ENCODE data around the gene PVALB.
A peak's percentile ranks its signal among the peaks of the same experiment; 100 is the strongest.

The PVALB gene

DNA sequence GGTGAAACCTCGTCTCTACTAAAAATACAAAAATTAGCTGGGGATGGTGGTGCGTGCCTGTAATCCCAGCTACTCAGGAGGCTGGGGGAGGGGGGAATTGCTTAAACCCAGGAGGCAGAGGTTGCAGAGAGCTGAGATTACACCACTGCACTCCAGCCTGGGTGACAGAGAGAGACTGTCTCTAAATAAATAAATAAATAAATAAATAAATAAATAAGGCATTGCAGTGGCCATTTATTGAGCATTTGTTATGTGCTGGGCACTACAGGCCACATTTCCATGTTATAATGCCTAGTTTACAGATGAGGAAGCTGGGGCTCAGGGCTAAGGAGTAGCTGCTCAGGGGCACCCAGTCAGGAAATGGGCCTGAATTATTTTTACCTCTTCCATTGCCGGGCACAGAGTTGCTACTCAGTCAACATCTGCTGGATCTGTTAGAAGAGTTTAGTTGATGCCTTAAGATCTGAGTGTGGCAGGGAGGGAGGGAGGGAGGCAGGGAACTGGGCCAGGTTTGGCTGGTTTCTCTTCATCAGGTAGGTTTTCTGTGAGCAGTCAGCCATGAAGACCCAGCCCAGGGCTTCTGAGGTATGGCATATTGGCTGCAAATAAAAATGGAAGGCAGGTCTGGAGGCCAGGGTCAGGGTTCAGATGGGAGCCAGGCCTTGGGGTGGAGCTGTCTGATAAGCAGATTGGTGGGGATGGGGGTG is 5.6 kb downstream of the PVALB start:
- DNase-seq, result no peak

DNA sequence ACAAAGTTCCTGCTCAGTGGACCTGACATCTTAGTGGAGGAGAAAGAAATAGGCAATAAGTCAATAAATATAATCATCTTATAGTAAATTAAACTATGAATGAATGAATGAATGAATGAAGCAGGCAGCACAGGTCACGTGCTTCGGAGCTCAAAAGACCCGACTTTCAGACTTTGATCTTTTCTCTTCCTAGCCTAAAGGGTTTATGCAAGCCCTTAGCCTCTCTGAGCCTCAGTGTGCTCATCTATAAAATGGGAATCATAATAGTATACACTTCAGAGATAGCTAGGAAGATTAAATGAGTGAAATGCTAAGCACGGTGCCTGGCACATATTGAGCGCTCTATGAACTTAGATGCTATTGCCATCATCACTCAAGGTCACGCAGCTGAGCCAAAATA is 7.5 kb downstream of the PVALB start:
- no peak for DNase-seq

DNA sequence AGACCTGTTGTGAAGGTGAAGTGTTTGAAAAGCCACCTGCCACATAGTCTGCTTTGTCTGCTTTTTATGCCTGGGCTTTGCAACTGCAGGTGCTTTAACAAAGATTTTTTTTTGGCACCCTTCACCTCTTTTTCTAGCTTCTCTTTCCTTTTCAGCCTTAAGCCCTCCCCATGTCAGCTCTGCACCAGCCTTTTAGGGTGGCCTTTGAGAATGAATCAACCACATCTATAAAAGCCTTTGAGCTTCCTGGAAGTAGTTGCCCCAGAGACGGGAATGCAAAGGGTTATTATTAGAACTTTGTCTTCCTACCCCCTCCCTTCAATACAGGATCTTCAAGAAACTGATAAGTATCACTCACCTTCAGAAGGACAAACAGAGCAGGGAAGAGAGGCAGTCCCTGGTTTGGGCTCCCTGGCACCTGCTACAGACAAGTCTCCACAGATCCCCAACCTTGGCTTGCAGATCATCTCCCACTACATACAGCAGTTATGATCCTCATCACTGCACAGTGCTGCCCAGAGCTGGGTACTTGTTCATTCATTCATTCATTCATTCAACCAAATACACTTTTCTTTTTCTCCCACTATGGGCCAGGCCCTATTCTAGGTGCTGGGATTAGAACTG is 8.0 kb downstream of the PVALB start:
- no peak for DNase-seq

- no peak for DNase-seq
These were observed 9.2 kb downstream of the PVALB start for GRCh38 chr22:36807627-36808026.

GRCh38 chr22:36806835-36807234 is 10.0 kb downstream of the PVALB start:
- no peak for DNase-seq

GRCh38 chr22:36803358-36803757 is 13.5 kb downstream of the PVALB start:
- no peak for DNase-seq

DNA sequence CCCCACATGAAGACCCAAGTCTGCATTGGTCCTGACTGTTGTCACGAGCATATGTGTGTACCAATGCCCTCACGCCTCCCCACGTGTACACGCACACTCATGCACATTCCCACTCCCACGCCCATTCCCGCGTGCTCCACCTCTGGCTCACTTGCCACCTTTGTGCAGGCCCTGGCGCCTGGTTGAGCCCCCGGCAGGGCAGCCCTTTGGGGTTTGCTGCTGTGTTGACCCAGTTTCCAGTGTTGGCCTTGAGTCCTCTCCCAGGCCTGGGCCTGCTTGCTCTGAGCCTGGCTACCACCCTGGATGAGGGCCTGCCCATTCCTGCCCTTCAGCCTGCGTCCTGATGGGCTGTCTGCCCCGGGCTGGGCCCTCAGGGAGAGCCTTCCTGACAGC is 18.2 kb downstream of the PVALB start:
- no peak for DNase-seq

DNA sequence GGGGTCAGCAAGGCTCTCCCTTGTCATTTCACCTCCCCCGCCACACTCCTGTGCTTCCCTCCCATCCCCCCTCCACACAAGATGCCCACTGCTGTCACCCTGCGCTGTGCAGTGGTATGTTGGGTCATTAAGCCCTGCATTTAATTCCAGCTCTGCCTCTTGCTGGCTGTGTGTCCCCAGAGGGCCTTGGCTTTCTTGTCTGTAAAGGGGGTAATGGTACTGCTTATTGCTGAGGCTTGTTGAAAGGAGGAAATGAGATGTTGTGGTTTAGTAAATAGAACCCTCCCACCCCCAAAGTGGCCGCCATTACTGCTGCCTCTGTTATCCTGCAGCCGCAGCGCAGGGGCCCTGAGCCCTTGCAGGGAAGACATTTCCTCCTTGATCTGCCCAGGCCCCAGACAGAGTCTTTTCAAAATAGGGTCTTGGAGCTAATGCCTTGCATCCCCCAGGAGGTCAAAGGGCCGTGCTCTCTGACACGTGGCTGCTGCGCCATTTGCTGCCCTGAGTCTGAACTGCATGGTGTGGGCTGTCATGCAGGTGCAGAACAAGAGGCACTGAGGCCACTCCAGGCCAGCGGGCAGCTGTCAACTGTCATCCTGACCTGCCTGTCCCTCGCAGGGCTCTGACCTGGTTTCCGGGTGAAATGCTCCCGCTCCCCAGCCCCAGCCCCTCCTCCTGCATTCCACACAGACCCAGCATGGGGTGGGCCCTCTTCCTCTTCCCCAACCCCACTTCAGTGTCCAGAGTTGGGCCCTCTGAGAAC is 18.7 kb downstream of the PVALB start:
- DNase-seq, result no peak

- DNase-seq, result no peak
These were observed 19.5 kb downstream of the PVALB start for GRCh38 chr22:36797374-36797773.

- no peak for DNase-seq
These were observed 20.2 kb downstream of the PVALB start for GRCh38 chr22:36796552-36797175.

GRCh38 chr22:36795633-36796032 is 21.2 kb downstream of the PVALB start:
- DNase-seq, result no peak

DNA sequence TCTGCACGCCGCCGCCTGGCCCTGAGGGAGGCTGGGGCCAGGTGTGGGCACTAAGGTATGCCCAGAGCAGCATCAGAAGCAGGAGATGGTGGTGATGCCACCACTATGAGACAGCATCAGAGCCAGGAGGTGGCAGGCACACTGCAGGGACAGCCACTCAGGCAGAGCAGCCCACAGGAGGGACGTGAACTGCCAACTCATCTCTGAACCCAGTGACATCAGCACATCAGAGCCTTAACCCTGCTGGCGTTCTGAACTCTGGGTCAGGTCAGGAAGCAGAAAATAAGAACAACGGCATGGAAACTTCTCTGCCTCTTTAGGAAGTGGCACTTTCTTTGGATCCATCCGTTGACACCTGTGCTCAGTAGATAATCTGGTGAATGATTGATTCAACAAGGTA is 26.2 kb downstream of the PVALB start:
- DNase-seq, result no peak

- no peak for DNase-seq
These were observed 29.4 kb downstream of the PVALB start for GRCh38 chr22:36787204-36787988.

DNA sequence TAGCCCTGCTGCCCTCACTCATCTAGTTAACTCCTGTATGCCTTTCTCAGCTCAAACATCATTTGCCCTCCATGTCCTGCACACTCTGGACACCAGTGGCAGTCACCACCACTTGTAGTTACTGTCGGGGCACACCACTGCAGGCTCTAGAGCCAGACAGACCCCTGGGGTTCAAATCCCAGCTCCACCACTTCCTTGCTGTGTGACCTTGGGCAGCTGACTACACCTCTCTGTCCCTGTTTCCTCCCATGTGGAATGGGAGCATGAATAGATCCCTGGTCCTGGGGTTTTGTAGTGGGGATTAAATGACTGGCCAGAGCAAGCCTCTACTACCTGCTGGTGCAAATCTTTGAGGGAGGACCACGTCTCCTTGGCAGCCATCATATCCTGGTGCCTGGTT is 33.1 kb downstream of the PVALB start:
- DNase-seq, result no peak

DNA sequence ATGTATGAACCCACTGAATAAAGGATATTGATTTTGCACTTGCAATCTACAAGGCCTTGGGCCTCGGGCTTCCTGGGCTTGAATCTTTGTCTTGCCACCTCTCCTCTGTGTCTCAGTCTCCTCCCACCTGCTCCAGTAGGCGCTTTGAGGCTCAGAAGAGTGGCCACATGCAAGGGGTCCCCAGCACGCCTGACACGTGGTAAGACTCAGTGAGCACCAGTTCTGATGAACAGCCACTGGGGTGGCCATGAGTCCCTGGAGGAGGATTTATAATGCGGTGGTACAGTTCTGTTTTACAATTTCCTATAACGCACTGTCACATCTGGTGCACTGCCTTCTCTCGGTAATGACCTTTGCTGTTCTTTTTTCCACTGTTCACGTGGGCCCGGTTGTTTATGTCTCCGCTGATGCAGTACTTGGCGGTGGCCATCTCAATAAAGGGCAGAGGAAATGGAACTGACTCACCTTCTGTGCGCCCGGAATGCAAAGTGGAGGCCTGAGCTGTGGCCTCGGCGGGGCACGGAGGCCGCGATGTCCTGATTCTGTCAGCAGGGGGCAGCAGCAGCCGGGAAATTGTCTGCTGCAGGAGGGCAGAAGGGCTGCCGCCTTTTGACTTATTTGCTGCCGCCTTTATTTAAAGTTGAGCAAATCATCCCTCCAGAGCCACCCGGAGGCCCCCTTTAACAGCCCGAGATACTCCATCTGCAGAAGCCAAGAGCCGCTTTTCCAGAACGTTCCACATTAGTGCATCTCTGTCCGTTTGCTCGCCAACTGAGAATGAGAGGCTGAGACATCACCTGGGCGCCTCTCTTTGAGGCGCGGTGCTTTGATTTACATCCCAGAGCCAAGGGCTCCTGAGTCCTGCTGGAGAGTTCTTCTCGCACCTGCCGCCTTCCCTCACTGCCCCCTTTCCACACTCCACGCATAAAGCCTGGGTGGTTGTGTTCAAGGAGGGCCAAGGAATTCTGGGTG is 34.9 kb downstream of the PVALB start:
- peak; percentile 85 for DNase-seq

DNA sequence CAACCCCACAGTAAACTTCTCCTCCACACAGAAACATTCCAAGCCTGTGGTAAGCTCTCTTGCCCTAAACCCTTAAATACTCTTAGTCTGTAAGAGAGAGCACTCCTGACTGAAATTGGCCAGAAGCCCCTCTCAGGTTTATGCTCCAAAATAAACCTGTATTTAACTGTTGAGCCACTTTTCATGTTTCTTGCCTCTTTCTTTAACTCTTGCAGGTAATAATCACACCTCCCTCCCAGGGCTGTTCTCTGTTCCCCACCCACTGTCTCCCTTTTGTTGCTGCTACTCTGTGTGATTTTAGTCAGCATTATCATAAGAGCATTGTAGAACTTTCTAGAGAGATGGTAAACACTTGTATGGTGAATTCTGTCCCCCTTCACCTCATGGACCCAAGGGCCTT is 38.8 kb downstream of the PVALB start:
- DNase-seq, result no peak

DNA sequence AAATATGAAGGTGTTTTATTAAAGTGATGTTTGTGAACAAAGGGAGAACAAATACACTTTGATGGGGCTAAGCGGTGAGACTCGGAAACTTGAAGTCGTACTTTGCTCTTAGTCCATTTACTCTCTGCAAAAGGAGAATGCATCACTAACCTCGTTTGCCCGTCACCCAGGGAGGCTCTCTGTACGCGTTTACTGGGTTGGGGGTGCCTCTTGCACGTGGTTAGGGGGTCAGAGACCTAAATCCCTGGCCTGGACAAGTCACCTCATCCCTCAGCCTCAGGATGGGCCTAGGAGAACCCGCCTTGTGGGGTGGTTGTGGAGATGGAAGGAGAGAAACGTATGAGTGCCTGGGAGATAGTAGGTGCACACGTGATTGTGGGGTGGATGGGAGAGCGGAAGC is 40.1 kb downstream of the PVALB start:
- DNase-seq, result no peak

DNA sequence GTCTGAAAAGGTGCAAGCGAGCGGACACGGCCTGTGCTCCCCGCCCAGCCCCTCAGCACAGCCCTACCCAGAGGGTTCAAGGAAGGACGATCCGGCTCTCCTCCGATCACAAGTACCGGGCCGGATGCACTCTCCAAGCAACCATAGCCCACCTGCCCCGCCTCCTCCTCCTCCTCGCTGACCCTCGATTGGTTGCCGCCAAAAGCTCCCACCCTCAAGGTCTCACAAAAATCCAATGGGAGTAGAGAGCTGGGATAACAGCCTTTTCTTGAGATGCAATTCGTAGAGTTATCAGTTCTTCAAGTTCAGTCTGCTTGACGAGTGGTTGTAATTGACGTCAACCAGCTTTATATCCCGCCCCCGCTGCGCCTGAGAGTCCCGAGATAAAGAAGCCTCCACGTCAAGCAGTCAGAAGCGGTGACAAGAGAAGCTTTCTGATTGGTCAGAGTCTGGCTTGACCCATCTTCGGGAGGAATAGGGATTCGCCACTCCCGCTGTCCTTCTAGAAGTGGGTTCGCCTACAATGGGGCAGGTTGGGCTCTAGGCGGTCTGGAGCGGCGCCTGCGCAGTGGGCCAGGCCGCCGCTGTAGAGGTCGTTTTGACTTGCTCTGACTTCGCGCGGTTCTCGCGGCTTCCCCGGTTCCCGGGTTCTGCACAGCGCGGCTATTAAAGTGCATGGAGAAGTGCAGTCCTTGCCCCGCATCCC is 40.7 kb downstream of the PVALB start, which contains the start of gene IFT27:
TSS of gene IFT27 (minus strand) at position 156 of the 706 bp plus-strand sequence. CDS start 412 bp downstream, outside the sequence.
- peak; percentile 100 for DNase-seq

DNA sequence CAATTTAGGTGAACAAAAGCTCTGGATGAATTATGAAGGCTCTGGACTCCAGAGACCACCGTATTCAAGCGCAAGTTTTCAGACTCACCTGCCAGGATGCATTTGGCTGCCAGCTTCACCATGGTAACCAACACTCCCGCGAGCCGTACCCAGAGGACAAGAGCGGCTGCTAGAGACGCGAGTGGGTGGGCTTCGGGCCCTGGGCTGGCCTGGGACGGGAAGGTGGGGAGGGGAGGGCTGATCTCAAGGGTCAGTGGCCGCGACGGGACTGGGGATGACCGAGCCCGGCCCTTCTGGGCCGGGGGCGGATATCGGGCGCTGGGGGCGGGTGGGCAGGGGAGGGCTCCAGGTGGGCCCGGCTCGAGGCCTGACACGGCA is 41.3 kb downstream of the PVALB start:
- peak; percentile 65 for DNase-seq

- DNase-seq, result no peak
These were observed 42.9 kb downstream of the PVALB start for GRCh38 chr22:36773935-36774334.

GRCh38 chr22:36772451-36772850 is 44.4 kb downstream of the PVALB start:
- DNase-seq, result peak; percentile 1

All from femur (tissue), 1 donor.